ENCODE data around the gene CXCR4. TPM values are rescaled to one million over a fixed set of nuclear protein-coding genes. Genes with fewer than 3 reads are reported as not detected.

Gene CXCR4
- total RNA-seq, 1 donor from 2014 or later, result not detected

DNA sequence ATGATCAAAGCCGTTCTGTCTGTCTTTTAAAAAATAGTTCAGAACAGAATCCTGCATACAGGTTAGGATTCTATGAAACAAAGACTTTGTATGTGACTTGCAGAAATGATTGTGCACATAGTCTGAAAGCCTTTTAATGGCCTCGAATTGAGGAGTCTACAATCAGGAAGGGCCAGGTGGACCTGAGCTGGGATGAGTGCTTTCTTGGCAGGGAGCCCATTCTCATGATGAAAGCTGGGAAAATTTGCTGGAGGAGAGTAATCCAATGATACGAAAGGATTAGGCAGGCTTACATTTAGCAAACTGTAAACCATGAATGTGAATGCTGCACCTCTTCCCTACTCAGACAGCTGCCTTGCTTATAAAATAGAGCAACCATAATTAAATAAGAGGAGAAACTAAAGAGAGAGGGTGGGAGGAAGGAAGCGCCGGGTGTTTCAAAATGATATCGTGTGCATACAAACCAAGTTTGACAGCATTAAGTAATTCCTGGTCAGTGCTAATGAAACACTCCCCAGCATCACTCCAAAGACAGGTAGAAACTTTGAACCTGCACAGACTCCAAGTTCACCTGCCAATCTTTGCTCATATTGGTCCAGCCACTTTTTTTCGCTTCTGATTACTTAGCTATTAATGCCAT is 23.7 kb upstream of the CXCR4 start:
- Mint-ChIP-seq H3K9me3 (ENCODE audit: unreplicated experiment) (no peaks in the 10 kb centered on the region), H3K4me1 (ENCODE audit: unreplicated experiment) (no peaks in the 10 kb centered on the region), H3K27me3 (ENCODE audit: unreplicated experiment) (no peaks in the 10 kb centered on the region), H3K36me3 (ENCODE audit: unreplicated experiment) (no peaks in the 10 kb centered on the region), H3K4me3 (ENCODE audit: unreplicated experiment) (no peak overlapping the region), H3K27ac (ENCODE audit: unreplicated experiment) (no peak overlapping the region)
- no peak for DNase-seq (ENCODE audit: extremely low spot score, unreplicated experiment)
- no peak for TF ChIP-seq CTCF (IDR thresholded peaks at IDR 0.05)

DNA sequence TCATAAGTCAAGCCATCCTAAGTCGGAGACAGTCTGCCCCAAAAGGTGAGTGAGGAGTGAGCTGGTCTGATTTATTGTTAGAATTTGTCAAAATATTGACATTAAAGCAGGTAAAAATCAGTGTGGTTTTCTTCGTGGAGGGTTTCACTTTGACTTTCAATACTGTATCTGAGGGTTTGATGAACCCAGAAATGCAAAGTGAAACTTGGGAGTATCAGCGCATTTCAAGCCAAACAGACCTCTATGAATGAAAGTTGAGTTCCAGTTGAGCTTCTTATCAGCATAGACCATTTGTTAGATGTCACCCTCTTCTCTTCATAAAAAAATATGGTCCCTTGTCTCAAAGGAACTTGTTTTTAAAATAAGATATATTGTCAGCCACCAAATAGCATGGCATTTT is 21.7 kb upstream of the CXCR4 start:
- no peak overlapping the region for H3K27ac Mint-ChIP-seq (ENCODE audit: unreplicated experiment)
- H3K36me3 Mint-ChIP-seq (ENCODE audit: unreplicated experiment), result no peaks in the 10 kb centered on the region

DNA sequence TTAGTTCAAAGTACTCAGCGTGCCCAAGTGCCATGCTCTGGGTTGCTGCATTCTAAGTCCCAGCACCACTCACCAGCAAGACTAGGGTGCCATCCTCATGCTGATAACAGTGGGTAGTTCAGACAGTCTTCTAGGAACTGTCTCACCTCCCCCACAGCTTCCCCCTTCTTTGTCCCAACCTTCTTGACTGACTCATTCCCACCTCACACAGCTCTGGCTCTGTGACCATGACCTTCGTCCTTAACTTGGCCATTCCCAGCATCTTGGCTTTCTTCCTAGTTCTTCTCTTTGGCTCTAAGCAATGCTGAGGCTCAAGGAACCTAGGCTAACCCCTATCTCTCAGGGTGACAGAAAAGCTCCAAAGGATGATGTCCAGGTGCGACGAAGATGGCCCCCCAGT is 20.0 kb upstream of the CXCR4 start:
- no peak for DNase-seq (ENCODE audit: extremely low spot score, unreplicated experiment)
- Mint-ChIP-seq H3K4me1 (ENCODE audit: unreplicated experiment) (no peaks in the 10 kb centered on the region), H3K27ac (ENCODE audit: unreplicated experiment) (no peak overlapping the region), H3K36me3 (ENCODE audit: unreplicated experiment) (no peaks in the 10 kb centered on the region), H3K4me3 (ENCODE audit: unreplicated experiment) (no peak overlapping the region), H3K9me3 (ENCODE audit: unreplicated experiment) (no peaks in the 10 kb centered on the region), H3K27me3 (ENCODE audit: unreplicated experiment) (no peaks in the 10 kb centered on the region)
- no peak for TF ChIP-seq CTCF (IDR thresholded peaks at IDR 0.05)

More for the DNA sequence above, 21.7 kb upstream of the CXCR4 start:
- H3K4me3 Mint-ChIP-seq (ENCODE audit: unreplicated experiment), result no peak overlapping the region
- no peaks in the 10 kb centered on the region for H3K4me1 Mint-ChIP-seq (ENCODE audit: unreplicated experiment)
- no peaks in the 10 kb centered on the region for H3K9me3 Mint-ChIP-seq (ENCODE audit: unreplicated experiment)
- TF ChIP-seq CTCF (IDR thresholded peaks at IDR 0.05), result no peak
- H3K27me3 Mint-ChIP-seq (ENCODE audit: unreplicated experiment), result no peaks in the 10 kb centered on the region
- no peak for DNase-seq (ENCODE audit: extremely low spot score, unreplicated experiment)

GRCh38 chr2:136136931-136137330 is 19.0 kb upstream of the CXCR4 start:
- DNase-seq (ENCODE audit: extremely low spot score, unreplicated experiment), result no peak
- no peaks in the 10 kb centered on the region for H3K36me3 Mint-ChIP-seq (ENCODE audit: unreplicated experiment)

More at GRCh38 chr2:136136931-136137330, 19.0 kb upstream of the CXCR4 start:
- H3K4me3 Mint-ChIP-seq (ENCODE audit: unreplicated experiment), result no peak overlapping the region
- H3K27me3 Mint-ChIP-seq (ENCODE audit: unreplicated experiment), result no peaks in the 10 kb centered on the region
- no peaks in the 10 kb centered on the region for H3K9me3 Mint-ChIP-seq (ENCODE audit: unreplicated experiment)
- no peak for TF ChIP-seq CTCF (IDR thresholded peaks at IDR 0.05)
- no peaks in the 10 kb centered on the region for H3K4me1 Mint-ChIP-seq (ENCODE audit: unreplicated experiment)
- no peak overlapping the region for H3K27ac Mint-ChIP-seq (ENCODE audit: unreplicated experiment)
